Endodermal cell (in vitro differentiated cells): ENCODE data around the gene VSTM4. TPM values are rescaled to one million over a fixed set of nuclear protein-coding genes. Genes with fewer than 3 reads are reported as not detected.

Source experiments
- DNase-seq: peaks from one replicate; pipeline ENCODE4 v3.0.0-alpha.2; 2017
- H3K27ac ChIP-seq: 2 replicates; pipeline ENCODE4 v1.5.1; 2013; ENCODE audit warnings: mild to moderate bottlenecking, low read depth, low read length, moderate library complexity
- H3K27me3 ChIP-seq: 2 replicates; pipeline ENCODE4 v1.6.1; 2013; ENCODE audit warnings: mild to moderate bottlenecking, low read length, moderate library complexity; ENCODE audit not compliant: insufficient read depth, control insufficient read depth, poor library complexity, severe bottlenecking
- H3K36me3 ChIP-seq: 2 replicates; pipeline ENCODE4 v1.7.0; 2013; ENCODE audit warnings: mild to moderate bottlenecking, low read length, moderate library complexity; ENCODE audit not compliant: control insufficient read depth, insufficient read depth
- H3K4me1 ChIP-seq: one replicate; pipeline ENCODE4 v1.7.0; 2013; ENCODE audit warnings: low read length; ENCODE audit not compliant: control insufficient read depth, insufficient read depth
- H3K4me3 ChIP-seq: 2 replicates; pipeline ENCODE4 v1.5.1; 2013; ENCODE audit warnings: mild to moderate bottlenecking, low read length, moderate library complexity
- H3K9ac ChIP-seq: 2 replicates; pipeline ENCODE4 v1.6.1; 2013; ENCODE audit warnings: mild to moderate bottlenecking, low read length, moderate library complexity; ENCODE audit not compliant: poor library complexity, severe bottlenecking; ENCODE audit errors: extremely low read depth
- H3K9me3 ChIP-seq: 2 replicates; pipeline ENCODE4 v1.6.1; 2013; ENCODE audit warnings: mild to moderate bottlenecking, low read length, moderate library complexity; ENCODE audit not compliant: control insufficient read depth
- H3K27ac Mint-ChIP-seq: 2 replicates; pipeline ENCODE4 v1.8.0; 2020; ENCODE audit warnings: mixed read lengths
- H3K27me3 Mint-ChIP-seq: 2 replicates; pipeline ENCODE4 v1.8.0; 2021; ENCODE audit warnings: mild to moderate bottlenecking, mixed read lengths; ENCODE audit not compliant: insufficient read depth
- H3K36me3 Mint-ChIP-seq: 2 replicates; pipeline ENCODE4 v1.8.0; 2020; ENCODE audit warnings: low read depth, mixed read lengths
- H3K4me1 Mint-ChIP-seq: 2 replicates; pipeline ENCODE4 v1.8.0; 2020; ENCODE audit warnings: mixed read lengths
- H3K4me3 Mint-ChIP-seq: 2 replicates; pipeline ENCODE4 v1.8.0; 2020; ENCODE audit warnings: mild to moderate bottlenecking, moderate library complexity, mixed read lengths
- H3K9me3 Mint-ChIP-seq: 2 replicates; pipeline ENCODE4 v1.8.0; 2020; ENCODE audit warnings: mild to moderate bottlenecking, mixed read lengths
- CTCF ChIP-seq: fragments of 200-600 bp; sonication (generic); conservative IDR thresholded peaks from 2 replicates; pipeline ENCODE4 v1.5.0; 2021; ENCODE audit warnings: antibody characterized with exemption, mild to moderate bottlenecking
- WGBS, 2 experiments: methylation state at CpG; one replicate each; pipeline versions ENCODE4 v1.1.5 to v1.1.7; 2013; ENCODE audit warnings: missing lambda C conversion rate in 2 of 2, mixed read lengths in 1 of 2; ENCODE audit not compliant: insufficient coverage in 1 of 2, insufficient read length in 1 of 2; 5-methylcytosine and 5-hydroxymethylcytosine counted together
- total RNA-seq, 2 donors: library from RNA; stranded (reverse); fragmentation: NEBNext Ultra II Directional in 1 of 2; extraction: Animal tissue kit (Norgen Biotek cat#: 25700) in 1 of 2; gene quantifications; 2 replicates in 1 of 2; 3 replicates in 1 of 2; pipeline ENCODE4 v1.2.1, GENCODE V29; 2021

VSTM4 gene
- total RNA-seq, 2 donors from 2014 or later, result 0.51 to 0.77 TPM

GRCh38 chr10:49139846-49140195 is 24.5 kb upstream of the VSTM4 start:
- no peak for DNase-seq
- no peak overlapping the region for H3K4me3 ChIP-seq
- WGBS, 2 experiments, result 91 to 93% methylated on average over 3 to 4 of the region's 4 CpGs
- H3K36me3 ChIP-seq, result no peaks in the 10 kb centered on the region
- H3K9me3 ChIP-seq, result no peaks in the 10 kb centered on the region
- peaks cover 2% of the 10 kb centered on the region for H3K9me3 Mint-ChIP-seq
- H3K4me1 Mint-ChIP-seq, result peaks cover 24% of the 10 kb centered on the region
- H3K36me3 Mint-ChIP-seq, result no peaks in the 10 kb centered on the region
- TF ChIP-seq CTCF, result no peak
- no peak overlapping the region for H3K27ac ChIP-seq
- peaks cover 7% of the 10 kb centered on the region for H3K27me3 Mint-ChIP-seq
- no peak overlapping the region for H3K9ac ChIP-seq
- H3K4me3 Mint-ChIP-seq, result no peak overlapping the region
- H3K4me1 ChIP-seq, result no peaks in the 10 kb centered on the region
- no peak overlapping the region for H3K27ac Mint-ChIP-seq
- H3K27me3 ChIP-seq, result no peaks in the 10 kb centered on the region

- H3K9ac ChIP-seq, result no peak overlapping the region
- WGBS, 2 experiments, result 90 to 93% methylated on average over 4 to 8 of the region's 8 CpGs
- H3K4me1 ChIP-seq, result no peaks in the 10 kb centered on the region
- H3K27me3 ChIP-seq, result no peaks in the 10 kb centered on the region
- H3K36me3 ChIP-seq, result no peaks in the 10 kb centered on the region
- Mint-ChIP-seq H3K27ac (no peak overlapping the region), H3K4me1 (peaks cover 24% of the 10 kb centered on the region), H3K9me3 (peaks cover 2% of the 10 kb centered on the region), H3K36me3 (no peaks in the 10 kb centered on the region), H3K4me3 (no peak overlapping the region), H3K27me3 (peaks cover 6% of the 10 kb centered on the region)
- H3K27ac ChIP-seq, result no peak overlapping the region
- no peak for DNase-seq
- no peaks in the 10 kb centered on the region for H3K9me3 ChIP-seq
- no peak overlapping the region for H3K4me3 ChIP-seq
- no peak for TF ChIP-seq CTCF
These were observed 23.9 kb upstream of the VSTM4 start for GRCh38 chr10:49139028-49139845.

- H3K36me3 ChIP-seq, result no peaks in the 10 kb centered on the region
- no peak for DNase-seq
- Mint-ChIP-seq H3K4me3 (no peak overlapping the region), H3K4me1 (peaks cover 24% of the 10 kb centered on the region), H3K27me3 (peaks cover 6% of the 10 kb centered on the region), H3K9me3 (peaks cover 2% of the 10 kb centered on the region), H3K36me3 (no peaks in the 10 kb centered on the region), H3K27ac (no peak overlapping the region)
- 92 to 93% methylated on average over 5 to 7 of the region's 7 CpGs for WGBS, 2 experiments
- no peaks in the 10 kb centered on the region for H3K9me3 ChIP-seq
- H3K27me3 ChIP-seq, result no peaks in the 10 kb centered on the region
- no peak overlapping the region for H3K27ac ChIP-seq
- no peak for TF ChIP-seq CTCF
- no peak overlapping the region for H3K9ac ChIP-seq
- no peak overlapping the region for H3K4me3 ChIP-seq
- H3K4me1 ChIP-seq, result no peaks in the 10 kb centered on the region
These were observed 23.1 kb upstream of the VSTM4 start for GRCh38 chr10:49138361-49138891.
